ENCODE data around the gene SVOP. TPM values are rescaled to one million over a fixed set of nuclear protein-coding genes. Genes with fewer than 3 reads are reported as not detected.
A peak's percentile ranks its signal among the peaks of the same experiment; 100 is the strongest.

Gene SVOP
- total and polyA plus RNA-seq, 2 experiments from 2014 or later: not detected

- Histone ChIP-seq H3K4me2 (ENCODE audit: unreplicated experiment) (no peak overlapping the region), H3K27me3 (replicated peaks; ENCODE audit: insufficient read depth) (no peaks in the 10 kb centered on the region; the same call in 1 of the 2 replicates), H4K20me1 (ENCODE audit: insufficient read depth) (no peaks in the 10 kb centered on the region), H3K27ac (no peak overlapping the region), H3F3A (ENCODE audit: insufficient read depth) (no peaks in the 10 kb centered on the region), H2AFZ (no peak overlapping the region), H3K9ac (no peak overlapping the region), H3K79me2 (ENCODE audit: insufficient read depth) (no peaks in the 10 kb centered on the region), H3K36me3 (ENCODE audit: low read depth) (no peaks in the 10 kb centered on the region), H3K9me3 (ENCODE audit: low read depth) (no peaks in the 10 kb centered on the region), H3K4me3 (no peak overlapping the region), H3K4me1 (ENCODE audit: insufficient read depth) (peaks cover 4% of the 10 kb centered on the region; the same call in 1 of the 2 replicates), H3K9me2 (ENCODE audit: insufficient read depth) (no peaks in the 10 kb centered on the region)
- DNase-seq: peak; percentile 6
- 50 to 54% methylated on average over 8 of the region's 8 CpGs for WGBS, 2 experiments (ENCODE audit: low coverage in 1 of 2, low lambda C conversion rate in 2 of 2, missing lambda C conversion rate in 2 of 2)
- TF ChIP-seq EZH2 (IDR thresholded peaks at IDR 0.05; ENCODE audit: insufficient read depth, poor library complexity, severe bottlenecking) (no peak), EZH2phosphoT487 (IDR thresholded peaks at IDR 0.05; ENCODE audit: insufficient read depth, low read depth) (no peak)
- in situ Hi-C loops (cut with MboI): no loop called here
Observed at GRCh38 chr12:109047081-109047805, 26.4 kb upstream of the SVOP start.

- Histone ChIP-seq H3K9me3 (ENCODE audit: low read depth) (no peaks in the 10 kb centered on the region), H3K79me2 (ENCODE audit: insufficient read depth) (no peaks in the 10 kb centered on the region), H3K4me1 (ENCODE audit: insufficient read depth) (no peaks in the 10 kb centered on the region), H3K9ac (no peak overlapping the region), H3K27ac (no peak overlapping the region), H4K20me1 (ENCODE audit: insufficient read depth) (no peaks in the 10 kb centered on the region), H3K9me2 (ENCODE audit: insufficient read depth) (no peaks in the 10 kb centered on the region), H3K4me3 (no peak overlapping the region), H3K27me3 (replicated peaks; ENCODE audit: insufficient read depth) (no peaks in the 10 kb centered on the region; the same call in 1 of the 2 replicates), H2AFZ (no peak overlapping the region), H3K36me3 (ENCODE audit: low read depth) (no peaks in the 10 kb centered on the region), H3F3A (ENCODE audit: insufficient read depth) (no peaks in the 10 kb centered on the region), H3K4me2 (ENCODE audit: unreplicated experiment) (no peak overlapping the region)
- no peak for DNase-seq
- in situ Hi-C loops (cut with MboI): no loop called here
- TF ChIP-seq EZH2phosphoT487 (IDR thresholded peaks at IDR 0.05; ENCODE audit: insufficient read depth, low read depth) (no peak), EZH2 (IDR thresholded peaks at IDR 0.05; ENCODE audit: insufficient read depth, poor library complexity, severe bottlenecking) (no peak)
- WGBS, 2 experiments (ENCODE audit: low coverage in 1 of 2, low lambda C conversion rate in 2 of 2, missing lambda C conversion rate in 2 of 2): 57 to 61% methylated on average over 5 of the region's 5 CpGs
Observed at GRCh38 chr12:109044241-109044640, 23.4 kb upstream of the SVOP start.

GRCh38 chr12:109036975-109037374 is 16.1 kb upstream of the SVOP start:
- H3K36me3 ChIP-seq (ENCODE audit: low read depth): no peaks in the 10 kb centered on the region
- TF ChIP-seq EZH2phosphoT487 (IDR thresholded peaks at IDR 0.05; ENCODE audit: insufficient read depth, low read depth): no peak
- no peaks in the 10 kb centered on the region for H3K9me2 ChIP-seq (ENCODE audit: insufficient read depth)
- in situ Hi-C loops (cut with MboI): no loop called here
- H3K4me2 ChIP-seq (ENCODE audit: unreplicated experiment): no peak overlapping the region
- H4K20me1 ChIP-seq (ENCODE audit: insufficient read depth): no peaks in the 10 kb centered on the region
- no peaks in the 10 kb centered on the region for H3F3A ChIP-seq (ENCODE audit: insufficient read depth)
- H3K79me2 ChIP-seq (ENCODE audit: insufficient read depth): no peaks in the 10 kb centered on the region
- no peak overlapping the region for H2AFZ ChIP-seq
- H3K9me3 ChIP-seq (ENCODE audit: low read depth): no peaks in the 10 kb centered on the region
- H3K9ac ChIP-seq: no peak overlapping the region
- DNase-seq: no peak
- 50 to 54% methylated on average over 1 of the region's 1 CpG for WGBS, 2 experiments (ENCODE audit: low coverage in 1 of 2, low lambda C conversion rate in 2 of 2, missing lambda C conversion rate in 2 of 2)
- H3K4me3 ChIP-seq: no peak overlapping the region
- H3K4me1 ChIP-seq (ENCODE audit: insufficient read depth): no peaks in the 10 kb centered on the region
- no peaks in the 10 kb centered on the region; the same call in 1 of the 2 replicates for H3K27me3 ChIP-seq (replicated peaks; ENCODE audit: insufficient read depth)
- no peak overlapping the region for H3K27ac ChIP-seq

GRCh38 chr12:109033239-109034196 is 12.7 kb upstream of the SVOP start:
- Histone ChIP-seq H3K4me3 (no peak overlapping the region), H3K79me2 (ENCODE audit: insufficient read depth) (no peaks in the 10 kb centered on the region), H3K9me2 (ENCODE audit: insufficient read depth) (no peaks in the 10 kb centered on the region), H3K27me3 (replicated peaks; ENCODE audit: insufficient read depth) (no peaks in the 10 kb centered on the region; the same call in 1 of the 2 replicates), H3K36me3 (ENCODE audit: low read depth) (no peaks in the 10 kb centered on the region), H2AFZ (no peak overlapping the region), H3K9ac (no peak overlapping the region), H3K27ac (no peak overlapping the region), H4K20me1 (ENCODE audit: insufficient read depth) (no peaks in the 10 kb centered on the region), H3F3A (ENCODE audit: insufficient read depth) (no peaks in the 10 kb centered on the region), H3K4me1 (ENCODE audit: insufficient read depth) (no peaks in the 10 kb centered on the region), H3K4me2 (ENCODE audit: unreplicated experiment) (no peak overlapping the region), H3K9me3 (ENCODE audit: low read depth) (no peaks in the 10 kb centered on the region)
- no peak for DNase-seq
- in situ Hi-C loops (cut with MboI): no loop called here
- 15 to 23% methylated on average over 7 of the region's 7 CpGs for WGBS, 2 experiments (ENCODE audit: low coverage in 1 of 2, low lambda C conversion rate in 2 of 2, missing lambda C conversion rate in 2 of 2)
- TF ChIP-seq EZH2 (IDR thresholded peaks at IDR 0.05; ENCODE audit: insufficient read depth, poor library complexity, severe bottlenecking): no peak
- no peak for TF ChIP-seq EZH2phosphoT487 (IDR thresholded peaks at IDR 0.05; ENCODE audit: insufficient read depth, low read depth)
